ENCODE results near the gene EXOC3L2.
"Not testable (repeated sequence)": the region's sequence is repeated elsewhere in the genome, so short reads cannot be mapped to it uniquely, and the experiment has no call there.

Gene EXOC3L2

GRCh38 chr19:45245334-45245787, at the start of gene EXOC3L2:
Gene EXOC3L2 (minus strand): TSS chr19:45245407. CDS start chr19:45239045, 6,362 bp downstream.
- FAIRE-seq, result no peak

GRCh38 chr19:45294291-45295029, 49.3 kb upstream of the EXOC3L2 start:
- FAIRE-seq, result no peak

- FAIRE-seq, result no peak
Measured at GRCh38 chr19:45293682-45294081, 48.5 kb upstream of the EXOC3L2 start.

GRCh38 chr19:45291834-45292233, 46.6 kb upstream of the EXOC3L2 start:
- FAIRE-seq, result no peak

GRCh38 chr19:45290381-45290931, 45.2 kb upstream of the EXOC3L2 start:
- no peak for FAIRE-seq

- no peak for FAIRE-seq
Measured at GRCh38 chr19:45283443-45284033, 38.3 kb upstream of the EXOC3L2 start.

GRCh38 chr19:45280471-45280961, 35.3 kb upstream of the EXOC3L2 start:
- no peak for FAIRE-seq

- FAIRE-seq, result no peak
Measured at GRCh38 chr19:45279587-45280192, 34.5 kb upstream of the EXOC3L2 start.

- no peak for FAIRE-seq
Measured at GRCh38 chr19:45278087-45278486, 32.9 kb upstream of the EXOC3L2 start.

- no peak for FAIRE-seq
Measured at GRCh38 chr19:45276284-45276687, 31.1 kb upstream of the EXOC3L2 start.

- no peak for FAIRE-seq
Measured at GRCh38 chr19:45275370-45275971, 30.3 kb upstream of the EXOC3L2 start.

GRCh38 chr19:45273521-45273855, 28.3 kb upstream of the EXOC3L2 start:
- no peak for FAIRE-seq

- no peak for FAIRE-seq
Measured at GRCh38 chr19:45271735-45272108, 26.5 kb upstream of the EXOC3L2 start.

GRCh38 chr19:45271098-45271734, 26.0 kb upstream of the EXOC3L2 start:
- FAIRE-seq, result no peak

- FAIRE-seq, result not testable (repeated sequence)
Measured at GRCh38 chr19:45269939-45270338, 24.7 kb upstream of the EXOC3L2 start.

- no peak for FAIRE-seq
Measured at GRCh38 chr19:45267296-45267695, 22.1 kb upstream of the EXOC3L2 start.

- no peak for FAIRE-seq
Measured at GRCh38 chr19:45265375-45265774, 20.2 kb upstream of the EXOC3L2 start.

- FAIRE-seq, result no peak
Measured at GRCh38 chr19:45264781-45265317, 19.6 kb upstream of the EXOC3L2 start.

GRCh38 chr19:45263013-45263412, 17.8 kb upstream of the EXOC3L2 start:
- no peak for FAIRE-seq

GRCh38 chr19:45262570-45262969, 17.4 kb upstream of the EXOC3L2 start:
- FAIRE-seq, result no peak

GRCh38 chr19:45258862-45259261, 13.7 kb upstream of the EXOC3L2 start:
- FAIRE-seq, result no peak

- no peak for FAIRE-seq
Measured at GRCh38 chr19:45256836-45257235, 11.6 kb upstream of the EXOC3L2 start.

All from islet of Langerhans (tissue), 1 donor.